GM21825 (cell line): ENCODE measurements around the gene EXOSC10.
"Not testable (repeated sequence)": the region's sequence is repeated elsewhere in the genome, so short reads cannot be mapped to it uniquely, and the experiment has no call there.

Source experiments
- ATAC-seq: cut with Tn5 transposase; IDR thresholded peaks from one replicate; pipeline ENCODE4 v1.9.1; 2021; ENCODE audit warnings: mild to moderate bottlenecking, moderate library complexity; ENCODE audit not compliant: unreplicated experiment

EXOSC10 gene

GRCh38 chr1:11063937-11064537, 35.6 kb downstream of the EXOSC10 start:
- not testable (repeated sequence) for ATAC-seq

- no peak for ATAC-seq
Measured at GRCh38 chr1:11062965-11063401, 36.7 kb downstream of the EXOSC10 start.

GRCh38 chr1:11061652-11062365, 37.9 kb downstream of the EXOSC10 start:
- ATAC-seq, result no peak

GRCh38 chr1:11059968-11060830, 39.5 kb downstream of the EXOSC10 start, which contains the start of gene SRM:
TSS of gene SRM (minus strand) at chr1:11060018. CDS start at chr1:11059943, 75 bp downstream.
- peak; percentile 91 for ATAC-seq

DNA sequence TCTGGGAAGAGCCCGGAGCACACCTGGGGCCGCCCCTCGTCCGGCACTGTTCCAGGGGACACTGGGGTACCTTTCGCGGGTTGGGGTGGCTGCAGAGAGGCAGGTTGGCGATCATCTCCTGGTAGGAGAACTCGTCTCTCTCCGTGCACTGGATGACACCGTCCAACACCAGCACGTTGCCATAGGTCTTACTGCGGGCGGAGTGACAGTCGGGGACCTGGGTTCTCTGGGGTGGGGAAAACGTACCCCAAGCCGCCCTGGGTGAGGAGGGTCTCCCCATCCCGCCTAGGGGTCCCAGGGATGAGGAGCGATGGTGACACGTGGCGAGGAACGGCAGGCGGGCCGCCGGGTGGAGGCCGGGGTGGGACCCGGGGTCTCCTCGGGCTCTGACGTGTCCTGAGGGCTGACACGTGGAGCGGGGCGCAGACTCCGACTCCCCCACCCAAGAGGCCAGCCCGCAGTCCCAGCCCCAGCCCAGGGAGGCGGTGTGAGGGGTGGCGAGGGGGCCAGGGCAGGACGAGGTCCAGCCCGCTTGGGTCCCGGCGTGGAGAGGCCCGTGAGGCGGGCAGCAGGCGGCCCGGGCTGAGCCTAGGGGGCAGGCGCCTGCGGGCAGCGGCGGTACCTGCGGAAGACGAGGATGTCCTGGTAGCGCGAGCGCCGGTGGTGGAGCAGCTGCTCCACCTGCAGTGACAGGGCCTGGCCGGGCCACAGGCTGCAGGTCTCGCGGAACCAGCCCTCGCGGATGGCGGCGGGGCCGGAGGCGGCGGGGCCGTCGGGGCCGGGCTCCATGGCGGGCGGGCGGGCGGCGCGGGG, 40.3 kb downstream of the EXOSC10 start:
- ATAC-seq, result peak; percentile 21

DNA sequence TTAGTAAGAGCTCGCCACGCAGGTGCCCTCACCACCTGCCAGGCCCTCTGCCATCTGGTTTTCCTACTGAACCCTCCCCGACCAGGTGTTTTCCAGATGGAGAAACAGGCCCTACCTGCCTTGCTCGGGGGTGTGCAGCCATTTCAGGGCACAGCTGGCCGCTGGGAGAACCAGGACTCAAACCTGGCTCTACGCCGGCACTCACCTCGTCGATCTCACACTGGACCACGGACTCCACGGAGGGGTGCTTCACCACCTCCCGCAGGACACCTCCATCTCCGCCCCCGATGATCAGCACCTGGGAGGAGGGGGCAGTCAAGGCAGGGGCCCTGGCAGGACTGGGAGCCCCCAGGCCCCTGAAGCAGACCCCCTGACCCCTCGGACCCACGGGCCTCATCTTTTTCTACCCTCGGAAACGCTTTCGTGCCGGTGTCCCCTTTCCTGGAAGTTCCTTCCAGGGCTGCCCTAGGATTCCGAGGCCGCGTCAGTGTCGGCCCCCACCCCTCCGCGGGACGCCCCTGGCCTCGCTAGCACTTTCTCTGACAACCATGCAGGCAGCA, 41.0 kb downstream of the EXOSC10 start:
- ATAC-seq, result no peak

DNA sequence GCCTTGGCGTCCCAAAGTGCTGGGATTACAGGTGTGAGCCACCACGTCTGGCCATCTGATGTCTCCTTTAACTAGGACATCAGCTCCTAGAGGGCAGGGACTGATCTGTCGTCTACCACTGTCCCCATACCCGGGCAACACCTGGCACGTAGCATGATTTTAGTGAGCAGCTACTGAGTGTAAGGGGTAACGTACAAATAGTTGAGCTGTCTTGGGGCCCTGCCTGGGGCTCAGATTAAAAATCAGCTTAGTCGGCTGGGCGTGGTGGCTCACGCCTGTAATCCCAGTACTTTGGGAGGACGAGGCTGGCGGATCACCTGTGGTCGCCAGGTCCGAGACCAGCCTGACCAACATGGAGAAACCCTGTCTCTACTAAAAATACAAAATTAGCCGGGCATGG, 41.6 kb downstream of the EXOSC10 start:
- no peak for ATAC-seq

GRCh38 chr1:11057477-11057876, 42.2 kb downstream of the EXOSC10 start:
- ATAC-seq, result no peak

DNA sequence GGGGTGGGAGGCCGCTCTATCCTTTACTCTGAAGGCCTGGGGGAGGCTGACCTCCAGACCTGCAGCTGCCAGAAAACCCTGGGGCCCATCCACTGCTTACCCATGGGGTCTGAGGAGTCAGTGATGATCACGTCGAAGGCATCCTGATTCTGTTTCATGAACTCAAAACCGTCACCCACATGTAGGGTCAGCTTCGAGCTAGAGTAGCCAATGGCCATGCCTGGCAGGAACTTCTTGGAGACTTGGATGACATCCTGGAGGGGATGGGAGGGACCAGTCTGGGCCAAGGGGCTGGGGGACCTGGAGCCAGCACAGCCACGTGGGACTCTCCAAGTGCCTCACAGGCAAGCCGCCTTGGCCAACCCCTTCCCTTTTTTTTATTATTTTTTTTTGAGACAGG, 43.2 kb downstream of the EXOSC10 start:
- ATAC-seq, result no peak

- no peak for ATAC-seq
Measured at GRCh38 chr1:11055676-11056075, 44.0 kb downstream of the EXOSC10 start.

DNA sequence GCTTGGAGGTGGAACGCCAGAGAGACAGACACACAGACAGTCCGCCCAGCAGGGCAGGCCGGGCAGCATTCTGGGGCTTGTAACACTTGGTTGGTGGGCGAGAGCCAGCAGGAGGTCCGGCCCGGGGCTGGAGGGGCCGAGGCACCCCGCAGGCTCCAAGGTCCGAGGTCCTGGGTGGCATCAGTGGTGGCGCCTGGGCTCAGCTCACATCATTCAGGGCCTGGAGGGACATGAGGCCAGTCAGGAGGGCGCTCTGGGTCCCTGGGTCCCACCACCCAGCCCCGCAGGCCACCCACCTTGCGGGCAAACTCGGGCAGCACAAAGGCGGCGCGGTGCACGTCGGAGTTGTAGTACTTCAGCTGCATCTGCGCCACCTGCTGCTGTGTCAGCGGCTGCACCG, 45.0 kb downstream of the EXOSC10 start:
- no peak for ATAC-seq

DNA sequence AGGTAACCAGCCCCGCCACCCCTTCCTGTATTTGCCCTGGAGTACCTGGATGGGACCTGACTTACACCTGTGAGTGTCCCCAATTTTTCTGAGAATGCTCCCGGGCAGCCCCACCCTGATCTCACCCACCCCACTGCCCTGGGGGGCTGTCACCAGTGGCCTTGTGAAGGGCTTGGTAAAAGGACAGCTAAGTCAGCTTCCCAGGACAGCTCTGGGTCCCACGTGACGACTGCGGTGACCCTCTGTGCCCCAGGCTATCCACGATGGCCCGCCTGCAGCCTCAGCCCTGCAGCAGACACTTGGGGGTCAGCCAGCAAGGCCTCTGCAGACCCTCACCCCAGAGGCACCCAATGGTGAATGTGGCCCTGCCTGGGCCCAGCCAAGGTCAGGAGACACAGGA, 45.5 kb downstream of the EXOSC10 start:
- no peak for ATAC-seq

DNA sequence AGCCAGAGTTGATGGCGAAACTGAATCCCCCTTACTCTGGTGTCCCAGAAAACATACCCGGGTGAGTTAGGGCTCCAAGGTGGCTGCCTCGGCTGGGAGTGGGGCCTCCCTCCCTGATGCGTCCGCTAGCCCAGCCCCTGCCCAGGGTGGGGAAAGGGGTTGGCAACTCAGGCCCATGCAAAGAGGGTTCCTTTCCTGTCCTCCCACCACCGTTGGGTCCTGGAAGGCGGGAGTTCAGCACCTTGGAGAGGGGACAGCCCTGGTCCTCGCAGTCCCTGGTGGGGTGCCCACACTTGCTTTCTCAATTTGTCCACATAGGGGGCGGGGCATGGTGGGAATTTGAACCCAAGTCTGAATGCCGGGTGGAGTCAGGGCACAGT, 45.9 kb downstream of the EXOSC10 start:
- no peak for ATAC-seq

- ATAC-seq, result no peak
Measured at GRCh38 chr1:11052839-11053757, 46.6 kb downstream of the EXOSC10 start.

GRCh38 chr1:11051781-11052511, 47.7 kb downstream of the EXOSC10 start:
- ATAC-seq, result no peak

GRCh38 chr1:11051121-11051520, 48.5 kb downstream of the EXOSC10 start:
- not testable (repeated sequence) for ATAC-seq

- ATAC-seq, result no peak
Measured at GRCh38 chr1:11046625-11047365, 52.9 kb downstream of the EXOSC10 start, which contains the start of gene MASP2. TSS of gene MASP2 (minus strand) at chr1:11047239. CDS start at chr1:11047207, 32 bp downstream.

GRCh38 chr1:11046270-11046566, 53.5 kb downstream of the EXOSC10 start:
- no peak for ATAC-seq
